HL-60/S4 treated with retinoic acid at 250 ng/mL for 4 days and 3 days (cell line): ENCODE results near the gene FAM32A.

Experiments
- in situ Hi-C: fragments of 300-500 bp; cut with MboI; formaldehyde crosslinking; loops from 2 replicates; pipeline ENCODE4 v1.7.0; 2022; ENCODE audit warnings: low sequenced_read_pairs

FAM32A gene

GRCh38 chr19:16185123-16185767, at the start of gene FAM32A:
FAM32A (plus strand) TSS chr19:16185410; CDS start chr19:16185443, 33 bp downstream.
- in situ Hi-C loops, result loop anchor here (25.0 kb wide), 1 partner anchor 323 kb away; no protein-coding TSS in a partner anchor

GRCh38 chr19:16135430-16136127, 49.6 kb upstream of the FAM32A start:
- in situ Hi-C loops, result no loop called here

GRCh38 chr19:16136185-16136999, 48.8 kb upstream of the FAM32A start:
- in situ Hi-C loops, result no loop called here

- in situ Hi-C loops, result no loop called here
Observed at GRCh38 chr19:16139752-16140151, 45.5 kb upstream of the FAM32A start.

GRCh38 chr19:16141043-16141442, 44.2 kb upstream of the FAM32A start:
- in situ Hi-C loops, result no loop called here

GRCh38 chr19:16142032-16142580, 43.1 kb upstream of the FAM32A start:
- in situ Hi-C loops, result no loop called here

GRCh38 chr19:16143399-16144215, 41.6 kb upstream of the FAM32A start, which contains the start of gene HSH2D:
HSH2D (plus strand) TSS chr19:16143685; CDS start chr19:16148751, 5,066 bp downstream.
- in situ Hi-C loops, result no loop called here

GRCh38 chr19:16144216-16144581, 41.0 kb upstream of the FAM32A start:
- in situ Hi-C loops, result no loop called here

- in situ Hi-C loops, result no loop called here
Observed at GRCh38 chr19:16146112-16146511, 39.1 kb upstream of the FAM32A start.

GRCh38 chr19:16148443-16149229, 36.6 kb upstream of the FAM32A start:
- in situ Hi-C loops, result no loop called here

GRCh38 chr19:16153582-16154336, 31.5 kb upstream of the FAM32A start:
- in situ Hi-C loops, result no loop called here

- in situ Hi-C loops, result no loop called here
Observed at GRCh38 chr19:16154557-16154956, 30.7 kb upstream of the FAM32A start.

GRCh38 chr19:16155128-16155527, 30.1 kb upstream of the FAM32A start:
- in situ Hi-C loops, result no loop called here

GRCh38 chr19:16156904-16157303, 28.3 kb upstream of the FAM32A start:
- in situ Hi-C loops, result no loop called here

- in situ Hi-C loops, result no loop called here
Observed at GRCh38 chr19:16157601-16158000, 27.6 kb upstream of the FAM32A start.

- in situ Hi-C loops, result no loop called here
Observed at GRCh38 chr19:16159655-16160054, 25.6 kb upstream of the FAM32A start.

- in situ Hi-C loops, result no loop called here
Observed at GRCh38 chr19:16160445-16160942, 24.7 kb upstream of the FAM32A start.

- in situ Hi-C loops, result no loop called here
Observed at GRCh38 chr19:16160943-16161560, 24.2 kb upstream of the FAM32A start.
